ENCODE results near the gene NCAN. TPM values are rescaled to one million over a fixed set of nuclear protein-coding genes. Genes with fewer than 3 reads are reported as not detected.
A peak's percentile ranks its signal among the peaks of the same experiment; 100 is the strongest.

The NCAN gene
- polyA plus RNA-seq, 2 of the 4 experiments (the other 2 are of a cell fraction): 0.03 to 0.05 TPM

DNA sequence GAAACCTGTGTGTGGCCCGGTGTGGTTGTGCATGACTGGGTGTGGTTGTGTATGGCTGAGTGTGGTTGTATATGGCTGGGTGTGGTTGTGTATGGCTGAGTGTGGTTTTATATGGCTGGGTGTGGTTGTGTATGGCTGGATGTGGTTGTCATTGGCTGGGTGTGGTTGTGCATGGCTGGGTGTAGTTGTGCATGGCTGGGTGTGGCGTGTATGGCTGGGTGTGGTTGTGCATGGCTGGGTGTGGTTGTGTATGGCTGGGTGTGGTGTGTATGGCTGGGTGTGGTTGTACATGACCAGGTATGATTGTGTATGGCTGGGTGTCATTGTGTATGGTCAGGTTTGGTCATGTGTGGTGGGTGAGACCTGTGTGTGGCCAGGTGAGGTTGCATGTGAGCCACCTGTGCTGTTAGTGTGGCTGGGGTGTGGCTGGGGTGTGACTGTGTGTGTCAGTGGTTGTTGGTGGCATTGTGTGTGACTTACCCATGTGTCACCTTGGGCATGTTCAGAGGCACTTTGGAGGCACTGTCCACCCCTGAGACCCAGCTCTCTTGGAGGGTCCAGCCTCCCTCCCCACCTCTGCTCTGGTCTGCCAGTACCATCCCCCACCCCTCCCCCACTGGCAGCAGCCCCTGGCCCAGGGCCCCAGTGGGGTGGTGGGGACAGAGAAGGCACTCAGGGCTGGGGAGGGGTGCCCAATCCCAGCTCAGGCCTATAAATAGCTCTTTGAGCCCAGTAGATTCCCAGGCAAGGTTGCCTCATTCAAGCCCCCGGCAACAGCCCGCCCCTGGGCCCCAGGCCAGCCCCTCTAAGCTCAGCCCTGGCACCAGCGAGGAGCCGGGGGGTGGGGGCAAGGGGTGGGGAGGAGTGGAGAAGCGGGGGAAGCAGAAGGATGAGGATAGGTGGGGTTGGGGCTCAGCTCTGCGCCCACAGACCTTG is 3.9 kb upstream of the NCAN start:
- FAIRE-seq: no peak
- CTCF ChIA-PET: interaction anchor here (1.0 to 1.2 kb wide), 2 partner anchors 12 to 14 kb away, joined by 3 read pairs; no protein-coding TSS in a partner anchor

DNA sequence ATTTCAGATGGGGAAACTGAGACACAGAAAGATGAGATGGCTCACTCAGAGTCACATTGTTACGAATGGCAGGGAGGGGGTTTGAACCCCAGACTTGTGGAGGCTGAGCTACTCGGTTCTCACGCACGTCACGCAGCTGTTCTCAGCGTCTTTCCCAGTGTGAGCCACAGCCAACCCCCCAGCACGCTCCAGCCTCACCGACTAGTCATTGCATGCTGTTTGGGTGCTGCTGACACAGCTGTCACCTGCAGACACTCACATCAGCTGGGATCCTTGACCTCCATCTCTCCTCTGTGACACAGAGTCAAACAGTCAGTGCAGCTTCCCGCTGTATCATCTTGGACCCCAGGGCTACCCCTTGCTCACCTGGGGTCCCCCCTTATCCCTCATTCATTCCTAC is 2.4 kb upstream of the NCAN start:
- FAIRE-seq (no peak), ATAC-seq (0 out of 6 replicates have a peak, but pooled peaks of 1 of the 2 experiments have one; percentile 22), DNase-seq (ENCODE audit: low read depth in 1 of 2, low spot score in 1 of 2) (no peak)
- Histone ChIP-seq H3K4me3 (no peak overlapping the region), H3K4me2 (no peak overlapping the region), H3K9me3 (no peaks in the 10 kb centered on the region), H3K4me1 (no peaks in the 10 kb centered on the region), H3K27ac (no peak overlapping the region)
- WGBS (ENCODE audit: missing lambda C conversion rate): 19% methylated on average over 9 of the region's 9 CpGs
- ChIA-PET CTCF (no interaction called here), POLR2A (no interaction called here)
- TF ChIP-seq HOXB13 (CRISPR knock-in tag; IDR thresholded peaks at IDR 0.05; ENCODE audit: low read depth): no peak
- TF ChIP-seq, protein P1, sequence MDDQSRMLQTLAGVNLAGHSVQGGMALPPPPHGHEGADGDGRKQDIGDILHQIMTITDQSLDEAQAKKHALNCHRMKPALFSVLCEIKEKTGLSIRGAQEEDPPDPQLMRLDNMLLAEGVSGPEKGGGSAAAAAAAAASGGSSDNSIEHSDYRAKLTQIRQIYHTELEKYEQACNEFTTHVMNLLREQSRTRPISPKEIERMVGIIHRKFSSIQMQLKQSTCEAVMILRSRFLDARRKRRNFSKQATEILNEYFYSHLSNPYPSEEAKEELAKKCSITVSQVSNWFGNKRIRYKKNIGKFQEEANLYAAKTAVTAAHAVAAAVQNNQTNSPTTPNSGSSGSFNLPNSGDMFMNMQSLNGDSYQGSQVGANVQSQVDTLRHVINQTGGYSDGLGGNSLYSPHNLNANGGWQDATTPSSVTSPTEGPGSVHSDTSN (IDR thresholded peaks at IDR 0.05): no peak
- TF ChIP-seq HDAC2 (IDR thresholded peaks at IDR 0.05): no peak
- TF ChIP-seq EHF (CRISPR knock-in tag; IDR thresholded peaks at IDR 0.05): no peak
- TF ChIP-seq RARB (CRISPR knock-in tag; IDR thresholded peaks at IDR 0.05): no peak
- TF ChIP-seq ESRRA (IDR thresholded peaks at IDR 0.05; ENCODE audit: borderline replicate concordance, low read length): no peak
- no peak for TF ChIP-seq SREBF2 (IDR thresholded peaks at IDR 0.05)
- TF ChIP-seq POLR2AphosphoS2 (conservative IDR thresholded peaks at IDR 0.05; ENCODE audit: low read length): no peak
- no peak for TF ChIP-seq MYC (IDR thresholded peaks at IDR 0.05; ENCODE audit: borderline replicate concordance, low read length)
- TF ChIP-seq JUNB (IDR thresholded peaks at IDR 0.05): no peak
- TF ChIP-seq HEYL (CRISPR knock-in tag; IDR thresholded peaks at IDR 0.05): no peak
- TF ChIP-seq, protein P2, sequence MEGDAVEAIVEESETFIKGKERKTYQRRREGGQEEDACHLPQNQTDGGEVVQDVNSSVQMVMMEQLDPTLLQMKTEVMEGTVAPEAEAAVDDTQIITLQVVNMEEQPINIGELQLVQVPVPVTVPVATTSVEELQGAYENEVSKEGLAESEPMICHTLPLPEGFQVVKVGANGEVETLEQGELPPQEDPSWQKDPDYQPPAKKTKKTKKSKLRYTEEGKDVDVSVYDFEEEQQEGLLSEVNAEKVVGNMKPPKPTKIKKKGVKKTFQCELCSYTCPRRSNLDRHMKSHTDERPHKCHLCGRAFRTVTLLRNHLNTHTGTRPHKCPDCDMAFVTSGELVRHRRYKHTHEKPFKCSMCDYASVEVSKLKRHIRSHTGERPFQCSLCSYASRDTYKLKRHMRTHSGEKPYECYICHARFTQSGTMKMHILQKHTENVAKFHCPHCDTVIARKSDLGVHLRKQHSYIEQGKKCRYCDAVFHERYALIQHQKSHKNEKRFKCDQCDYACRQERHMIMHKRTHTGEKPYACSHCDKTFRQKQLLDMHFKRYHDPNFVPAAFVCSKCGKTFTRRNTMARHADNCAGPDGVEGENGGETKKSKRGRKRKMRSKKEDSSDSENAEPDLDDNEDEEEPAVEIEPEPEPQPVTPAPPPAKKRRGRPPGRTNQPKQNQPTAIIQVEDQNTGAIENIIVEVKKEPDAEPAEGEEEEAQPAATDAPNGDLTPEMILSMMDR (IDR thresholded peaks at IDR 0.05): no peak
- TF ChIP-seq EHMT2 (IDR thresholded peaks at IDR 0.05; ENCODE audit: low read depth): no peak
- TF ChIP-seq EP300 (IDR thresholded peaks at IDR 0.05): no peak
- TF ChIP-seq, protein P3, sequence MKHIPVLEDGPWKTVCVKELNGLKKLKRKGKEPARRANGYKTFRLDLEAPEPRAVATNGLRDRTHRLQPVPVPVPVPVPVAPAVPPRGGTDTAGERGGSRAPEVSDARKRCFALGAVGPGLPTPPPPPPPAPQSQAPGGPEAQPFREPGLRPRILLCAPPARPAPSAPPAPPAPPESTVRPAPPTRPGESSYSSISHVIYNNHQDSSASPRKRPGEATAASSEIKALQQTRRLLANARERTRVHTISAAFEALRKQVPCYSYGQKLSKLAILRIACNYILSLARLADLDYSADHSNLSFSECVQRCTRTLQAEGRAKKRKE (CRISPR knock-in tag; IDR thresholded peaks at IDR 0.05; ENCODE audit: low read depth): no peak
- TF ChIP-seq KDM5A (IDR thresholded peaks at IDR 0.05): no peak
- TF ChIP-seq RCOR1 (IDR thresholded peaks at IDR 0.05; ENCODE audit: low read depth, low read length): no peak
- no peak for TF ChIP-seq FOSL2 (IDR thresholded peaks at IDR 0.05)
- no peak for TF ChIP-seq FOSL2 (CRISPR knock-in tag; IDR thresholded peaks at IDR 0.05)

More for the DNA sequence above, 3.9 kb upstream of the NCAN start:
- H3K27ac ChIP-seq: no peak overlapping the region
- POLR2A ChIA-PET: interaction anchor here (0.6 kb wide), 1 partner anchor 14 kb away, joined by 3 read pairs; no protein-coding TSS in a partner anchor
- WGBS (ENCODE audit: missing lambda C conversion rate): 83% methylated on average over 3 of the region's 8 CpGs
- TF ChIP-seq ZSCAN20 (CRISPR knock-in tag; IDR thresholded peaks at IDR 0.05) (no peak), POLR2AphosphoS2 (conservative IDR thresholded peaks at IDR 0.05; ENCODE audit: low read length) (no peak), ESRRA (IDR thresholded peaks at IDR 0.05; ENCODE audit: borderline replicate concordance, low read length) (no peak), CHD4 (IDR thresholded peaks at IDR 0.05; ENCODE audit: borderline replicate concordance) (no peak), CEBPB (IDR thresholded peaks at IDR 0.05) (no peak), MAZ (IDR thresholded peaks at IDR 0.05; ENCODE audit: borderline replicate concordance, low read depth, low read length) (no peak), HEYL (CRISPR knock-in tag; IDR thresholded peaks at IDR 0.05) (no peak), PHF8 (IDR thresholded peaks at IDR 0.05; ENCODE audit: borderline replicate concordance, low read depth) (no peak), RCOR1 (IDR thresholded peaks at IDR 0.05; ENCODE audit: low read depth, low read length) (no peak), ZC3H11A (IDR thresholded peaks at IDR 0.05) (no peak), KDM1A (IDR thresholded peaks at IDR 0.05; ENCODE audit: low read depth) (no peak)
- TF ChIP-seq, protein P1 (IDR thresholded peaks at IDR 0.05): no peak
- TF ChIP-seq, protein P4, sequence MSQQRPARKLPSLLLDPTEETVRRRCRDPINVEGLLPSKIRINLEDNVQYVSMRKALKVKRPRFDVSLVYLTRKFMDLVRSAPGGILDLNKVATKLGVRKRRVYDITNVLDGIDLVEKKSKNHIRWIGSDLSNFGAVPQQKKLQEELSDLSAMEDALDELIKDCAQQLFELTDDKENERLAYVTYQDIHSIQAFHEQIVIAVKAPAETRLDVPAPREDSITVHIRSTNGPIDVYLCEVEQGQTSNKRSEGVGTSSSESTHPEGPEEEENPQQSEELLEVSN (IDR thresholded peaks at IDR 0.05; ENCODE audit: borderline replicate concordance, low read depth): no peak
- H3K4me2 ChIP-seq: no peak overlapping the region
- ATAC-seq (no peak), DNase-seq (ENCODE audit: low read depth in 1 of 2, low spot score in 1 of 2) (no peak)
- H3K4me3 ChIP-seq: no peak overlapping the region
- H3K4me1 ChIP-seq: no peaks in the 10 kb centered on the region
- H3K9me3 ChIP-seq: no peaks in the 10 kb centered on the region
